Transverse colon (tissue), 3 donors: ENCODE results near the gene IL1RL1.

Experiments
- POLR2A ChIP-seq: fragments of 450-650 bp; IDR thresholded peaks from one replicate; pipeline ENCODE4 v1.6.1; 2016; ENCODE audit warnings: antibody characterized with exemption, mild to moderate bottlenecking, moderate library complexity
- TF ChIP-seq, protein P1 (sequence below), 5 experiments: fragments of 200-600 bp in 3 of 5; fragments of 450-650 bp in 2 of 5; sonication (generic) in 3 of 5; IDR thresholded peaks; 1 replicate in 2 of 5; 2 replicates in 3 of 5; pipeline ENCODE4 v1.5.1; 2016 to 2017; ENCODE audit warnings: antibody characterized with exemption in 5 of 5, inconsistent platforms in 3 of 5, mild to moderate bottlenecking in 2 of 5, moderate library complexity in 1 of 5

DNA sequence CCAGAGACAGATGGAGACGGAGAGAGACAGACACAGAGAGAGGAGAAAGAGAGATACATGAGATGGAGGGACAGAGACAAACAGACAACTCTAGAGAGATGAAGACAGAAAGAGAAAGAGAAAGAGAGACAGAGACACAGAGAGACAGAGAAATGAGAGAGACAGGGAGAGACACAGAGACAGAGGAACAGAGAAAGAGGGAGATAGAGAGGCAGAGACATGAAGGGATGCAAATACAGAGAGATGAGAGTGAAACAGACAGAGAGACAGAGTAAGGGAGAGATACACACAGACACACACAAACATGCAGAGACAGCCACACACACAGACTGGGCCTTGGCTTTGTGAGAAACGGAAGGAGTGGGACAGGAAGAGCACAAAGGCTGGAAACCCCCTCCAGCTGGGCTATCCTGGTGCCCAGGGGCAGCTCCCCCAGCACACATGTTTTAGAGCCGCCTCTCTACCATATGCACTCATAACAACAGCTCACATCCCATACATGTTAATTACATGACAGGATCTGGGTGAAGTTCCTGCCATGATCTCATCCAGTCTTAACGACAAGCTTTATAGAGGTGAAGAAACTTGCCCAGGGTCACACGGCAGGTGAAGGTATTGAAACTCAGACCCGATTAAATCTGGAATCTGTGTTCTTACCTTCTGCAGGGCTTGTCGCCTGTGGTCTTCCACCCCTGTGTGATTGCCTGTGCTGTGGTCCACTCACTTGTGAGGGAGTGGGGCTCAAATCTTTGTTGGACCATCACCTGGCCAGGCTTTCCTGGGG lies 76.6 kb downstream of the IL1RL1 start:
- TF ChIP-seq, protein P1, sequence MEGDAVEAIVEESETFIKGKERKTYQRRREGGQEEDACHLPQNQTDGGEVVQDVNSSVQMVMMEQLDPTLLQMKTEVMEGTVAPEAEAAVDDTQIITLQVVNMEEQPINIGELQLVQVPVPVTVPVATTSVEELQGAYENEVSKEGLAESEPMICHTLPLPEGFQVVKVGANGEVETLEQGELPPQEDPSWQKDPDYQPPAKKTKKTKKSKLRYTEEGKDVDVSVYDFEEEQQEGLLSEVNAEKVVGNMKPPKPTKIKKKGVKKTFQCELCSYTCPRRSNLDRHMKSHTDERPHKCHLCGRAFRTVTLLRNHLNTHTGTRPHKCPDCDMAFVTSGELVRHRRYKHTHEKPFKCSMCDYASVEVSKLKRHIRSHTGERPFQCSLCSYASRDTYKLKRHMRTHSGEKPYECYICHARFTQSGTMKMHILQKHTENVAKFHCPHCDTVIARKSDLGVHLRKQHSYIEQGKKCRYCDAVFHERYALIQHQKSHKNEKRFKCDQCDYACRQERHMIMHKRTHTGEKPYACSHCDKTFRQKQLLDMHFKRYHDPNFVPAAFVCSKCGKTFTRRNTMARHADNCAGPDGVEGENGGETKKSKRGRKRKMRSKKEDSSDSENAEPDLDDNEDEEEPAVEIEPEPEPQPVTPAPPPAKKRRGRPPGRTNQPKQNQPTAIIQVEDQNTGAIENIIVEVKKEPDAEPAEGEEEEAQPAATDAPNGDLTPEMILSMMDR (IDR thresholded peaks at IDR 0.05), result no peak
- TF ChIP-seq POLR2A, result no peak
